ENCODE measurements around the gene LMO7.

LMO7 gene

DNA sequence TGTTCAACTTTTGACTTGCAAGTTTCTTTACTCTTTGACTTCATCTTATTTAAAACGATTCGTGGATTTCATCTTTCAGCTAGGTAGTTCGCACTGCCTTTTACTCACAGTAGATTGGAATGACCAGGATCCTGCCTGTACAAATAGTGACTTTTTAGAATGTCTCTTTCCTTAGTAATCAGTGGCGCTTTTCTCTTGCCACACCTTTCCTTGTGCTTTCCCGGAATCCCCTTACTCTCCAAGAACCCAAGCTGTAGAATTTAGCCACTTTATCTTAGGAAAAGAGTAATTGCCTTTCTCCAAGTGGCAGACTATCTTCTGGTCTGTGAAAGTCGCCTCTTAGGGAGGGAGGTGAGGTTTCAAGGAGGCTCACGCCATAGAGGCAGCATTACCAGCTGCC is 123.4 kb downstream of the LMO7 start:
- H3K4me3 ChIP-seq (replicated peaks; ENCODE audit: low read depth, low read length): no peak overlapping the region
- DNase-seq (ENCODE audit: low read depth): no peak
- no peak for TF ChIP-seq CTCF (IDR thresholded peaks at IDR 0.05; ENCODE audit: low read length, missing control alignments)

- DNase-seq (ENCODE audit: low read depth): no peak
- no peak overlapping the region for H3K4me3 ChIP-seq (replicated peaks; ENCODE audit: low read depth, low read length)
- TF ChIP-seq CTCF (IDR thresholded peaks at IDR 0.05; ENCODE audit: low read length, missing control alignments): no peak
Measured at GRCh38 chr13:75760131-75761021, 124.2 kb downstream of the LMO7 start.

GRCh38 chr13:75761369-75761768 is 125.2 kb downstream of the LMO7 start:
- no peak for TF ChIP-seq CTCF (IDR thresholded peaks at IDR 0.05; ENCODE audit: low read length, missing control alignments)
- DNase-seq (ENCODE audit: low read depth): peak; percentile 31
- peak overlapping the region; percentile 39 for H3K4me3 ChIP-seq (replicated peaks; ENCODE audit: low read depth, low read length)

DNA sequence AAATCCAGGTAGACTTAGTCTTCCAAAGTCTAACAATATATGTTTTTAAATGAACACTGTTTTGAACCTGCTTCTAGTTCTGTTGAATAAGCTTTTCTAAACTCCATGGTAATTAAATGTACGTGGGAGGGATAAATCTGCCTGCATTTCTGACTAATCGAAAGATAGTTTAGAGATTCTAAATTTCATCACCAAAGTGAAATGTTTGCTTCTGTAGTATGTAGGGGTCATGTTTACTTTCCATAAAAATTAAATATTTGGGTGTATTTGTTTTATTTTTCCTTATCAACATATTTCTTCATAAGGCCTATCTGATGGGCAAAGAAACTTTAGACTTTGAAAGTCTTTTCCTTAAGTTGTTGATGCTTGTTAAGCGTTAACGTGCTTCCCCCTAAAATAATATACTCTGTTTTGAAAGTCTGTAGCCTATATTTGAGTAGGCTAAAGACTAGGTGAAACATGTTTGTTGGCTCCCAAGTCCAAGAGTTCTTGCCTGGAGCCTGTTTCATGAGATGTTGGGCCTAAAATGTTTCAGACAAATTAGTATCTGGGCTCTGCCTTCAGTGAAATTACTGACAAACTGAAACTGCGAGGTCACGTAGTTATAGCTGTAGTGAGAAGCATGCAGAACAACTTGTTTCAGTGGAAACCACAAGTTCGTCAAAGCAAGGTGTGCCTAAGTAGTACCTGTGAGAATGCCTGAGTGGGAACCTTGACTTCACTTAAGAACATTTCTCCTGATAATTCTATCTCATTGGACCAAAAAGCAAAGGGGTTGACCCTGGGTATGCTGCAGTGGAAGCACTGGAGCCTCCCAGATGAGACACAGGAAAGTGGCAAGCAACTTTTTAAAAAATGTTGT is 126.2 kb downstream of the LMO7 start:
- TF ChIP-seq CTCF (IDR thresholded peaks at IDR 0.05; ENCODE audit: low read length, missing control alignments): no peak
- no peak for DNase-seq (ENCODE audit: low read depth)
- H3K4me3 ChIP-seq (replicated peaks; ENCODE audit: low read depth, low read length): peak overlapping the region; percentile 39

DNA sequence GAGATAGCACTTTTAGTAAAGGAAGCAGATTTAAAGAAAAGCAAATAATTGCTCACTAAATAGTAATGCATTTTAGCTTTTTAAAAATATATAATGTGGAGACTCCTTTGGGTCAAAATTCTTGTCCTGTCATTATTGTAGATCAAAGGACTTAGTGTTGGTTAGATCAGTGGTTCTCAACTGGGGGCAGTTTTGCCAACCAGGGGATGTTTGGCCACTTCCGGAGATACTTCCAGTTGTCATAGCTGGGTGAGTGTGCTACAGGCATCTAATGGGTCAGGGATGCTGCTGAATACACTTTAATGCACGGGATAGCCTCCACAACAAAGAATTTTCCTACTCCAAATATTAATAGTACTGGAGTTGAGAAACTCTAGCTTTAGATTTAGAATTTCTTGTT is 126.8 kb downstream of the LMO7 start:
- no peak for DNase-seq (ENCODE audit: low read depth)
- TF ChIP-seq CTCF (IDR thresholded peaks at IDR 0.05; ENCODE audit: low read length, missing control alignments): no peak
- no peak overlapping the region for H3K4me3 ChIP-seq (replicated peaks; ENCODE audit: low read depth, low read length)

DNA sequence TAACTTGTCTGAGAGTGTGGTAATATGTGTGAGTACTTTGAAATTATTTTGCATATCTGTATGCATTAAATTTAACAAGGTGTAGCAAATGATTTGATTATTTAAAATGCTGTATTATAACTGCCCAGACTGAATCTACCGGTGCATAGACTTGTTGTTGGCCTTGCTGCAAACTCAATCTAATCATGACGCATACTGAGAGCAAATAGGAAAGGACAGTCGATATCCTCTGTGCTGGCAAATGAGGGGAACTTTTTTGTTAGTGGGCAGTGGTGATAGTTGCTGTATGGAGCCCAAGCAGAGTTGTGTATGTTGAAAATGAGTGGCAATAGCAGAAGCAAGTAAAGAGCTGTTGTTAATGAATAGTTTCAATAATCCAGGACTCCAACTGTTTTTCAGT is 127.4 kb downstream of the LMO7 start:
- no peak for TF ChIP-seq CTCF (IDR thresholded peaks at IDR 0.05; ENCODE audit: low read length, missing control alignments)
- no peak overlapping the region for H3K4me3 ChIP-seq (replicated peaks; ENCODE audit: low read depth, low read length)
- no peak for DNase-seq (ENCODE audit: low read depth)
